ENCODE measurements around the gene ZGRF1.
"Not testable (repeated sequence)": the region's sequence is repeated elsewhere in the genome, so short reads cannot be mapped to it uniquely, and the experiment has no call there.

The ZGRF1 gene

GRCh38 chr4:112516471-112517066 is 120.1 kb downstream of the ZGRF1 start:
- no peak for DNase-seq (ENCODE audit: low read depth)

GRCh38 chr4:112516066-112516470 is 120.6 kb downstream of the ZGRF1 start, which contains the start of gene NEUROG2:
TSS of gene NEUROG2 (minus strand) at chr4:112516180. CDS start at chr4:112515475, 705 bp downstream.
- no peak for DNase-seq (ENCODE audit: low read depth)

GRCh38 chr4:112515198-112516065 is 121.3 kb downstream of the ZGRF1 start:
- DNase-seq (ENCODE audit: low read depth): no peak

GRCh38 chr4:112514647-112515197 is 122.0 kb downstream of the ZGRF1 start:
- DNase-seq (ENCODE audit: low read depth): no peak

- no peak for DNase-seq (ENCODE audit: low read depth)
These were observed 122.6 kb downstream of the ZGRF1 start for GRCh38 chr4:112513971-112514646.

- DNase-seq (ENCODE audit: low read depth): no peak
These were observed 124.9 kb downstream of the ZGRF1 start for GRCh38 chr4:112511803-112512118.

GRCh38 chr4:112511093-112511802 is 125.5 kb downstream of the ZGRF1 start:
- DNase-seq (ENCODE audit: low read depth): no peak

GRCh38 chr4:112510291-112511092 is 126.2 kb downstream of the ZGRF1 start:
- DNase-seq (ENCODE audit: low read depth): no peak

GRCh38 chr4:112509243-112510141 is 127.2 kb downstream of the ZGRF1 start:
- DNase-seq (ENCODE audit: low read depth): no peak

- no peak for DNase-seq (ENCODE audit: low read depth)
These were observed 128.4 kb downstream of the ZGRF1 start for GRCh38 chr4:112508356-112508755.

- no peak for DNase-seq (ENCODE audit: low read depth)
These were observed 131.9 kb downstream of the ZGRF1 start for GRCh38 chr4:112504807-112505206.

- no peak for DNase-seq (ENCODE audit: low read depth)
These were observed 133.8 kb downstream of the ZGRF1 start for GRCh38 chr4:112502871-112503270.

- no peak for DNase-seq (ENCODE audit: low read depth)
These were observed 144.4 kb downstream of the ZGRF1 start for GRCh38 chr4:112492321-112492720.

GRCh38 chr4:112490808-112491207 is 145.9 kb downstream of the ZGRF1 start:
- not testable (repeated sequence) for DNase-seq (ENCODE audit: low read depth)

All from stimulated activated CD8-positive, alpha-beta memory T cell treated with anti-CD3 and anti-CD28 coated beads, Interleukin-15, amount 100 ng/mL, for 24 hours (primary cell).